Diencephalon (tissue), 1 donor: Measurements from ENCODE around the gene KCNS3. TPM values are rescaled to one million over a fixed set of nuclear protein-coding genes. Genes with fewer than 3 reads are reported as not detected.

Source experiments
- total RNA-seq: library from RNA; depleted of rRNA; stranded (reverse); fragments of >200 nt; gene quantifications from one replicate; pipeline ENCODE4 v1.2.3, GENCODE V29; 2014

KCNS3 gene, protein sequence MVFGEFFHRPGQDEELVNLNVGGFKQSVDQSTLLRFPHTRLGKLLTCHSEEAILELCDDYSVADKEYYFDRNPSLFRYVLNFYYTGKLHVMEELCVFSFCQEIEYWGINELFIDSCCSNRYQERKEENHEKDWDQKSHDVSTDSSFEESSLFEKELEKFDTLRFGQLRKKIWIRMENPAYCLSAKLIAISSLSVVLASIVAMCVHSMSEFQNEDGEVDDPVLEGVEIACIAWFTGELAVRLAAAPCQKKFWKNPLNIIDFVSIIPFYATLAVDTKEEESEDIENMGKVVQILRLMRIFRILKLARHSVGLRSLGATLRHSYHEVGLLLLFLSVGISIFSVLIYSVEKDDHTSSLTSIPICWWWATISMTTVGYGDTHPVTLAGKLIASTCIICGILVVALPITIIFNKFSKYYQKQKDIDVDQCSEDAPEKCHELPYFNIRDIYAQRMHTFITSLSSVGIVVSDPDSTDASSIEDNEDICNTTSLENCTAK
- 2.8 TPM for total RNA-seq

DNA sequence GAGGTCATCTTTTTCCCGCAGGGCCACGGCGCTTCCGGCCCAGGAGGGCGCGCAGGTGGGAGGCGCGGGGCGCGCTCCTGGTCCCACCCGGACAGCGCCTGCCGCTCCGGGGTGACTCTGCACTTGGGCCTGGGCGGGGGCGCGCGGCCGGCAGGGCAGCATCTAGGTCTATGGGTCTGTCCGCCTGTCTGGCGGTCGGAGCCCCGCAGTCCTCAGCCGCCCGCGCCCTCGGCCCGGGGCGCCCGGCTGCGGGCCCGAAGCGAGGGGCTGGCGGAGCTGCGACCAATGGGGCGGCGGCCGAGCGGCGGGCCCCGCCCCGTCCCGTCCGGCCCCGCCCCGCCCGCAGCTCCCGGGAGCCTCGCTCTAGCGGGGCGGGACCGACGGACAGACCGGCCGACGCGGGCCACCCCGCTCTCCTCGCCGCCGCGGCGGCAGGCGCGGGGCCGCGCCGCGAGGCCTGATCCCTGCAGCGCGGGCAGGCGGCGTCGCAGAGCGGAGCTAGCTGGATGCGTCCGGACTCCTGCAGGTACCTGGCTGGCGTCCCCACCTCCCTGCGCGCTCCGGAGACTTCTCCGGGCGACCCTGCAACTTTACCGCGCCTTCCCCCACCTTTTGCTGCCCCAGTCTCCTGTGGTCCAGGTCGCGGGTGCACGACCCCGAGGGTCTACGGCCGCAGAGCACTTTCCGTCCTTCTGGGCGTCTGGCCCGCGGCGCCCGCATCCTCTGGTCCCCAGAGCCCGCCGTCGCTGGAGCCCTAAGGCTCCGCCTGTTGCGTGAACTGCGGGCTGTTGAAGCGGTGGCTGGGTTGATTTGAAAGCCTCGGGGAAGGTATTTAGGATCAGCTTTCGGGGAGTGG lies at the start of gene KCNS3:
Gene KCNS3, plus strand, starts transcription at position 387 of the 856 bp plus-strand sequence. CDS start 52,342 bp downstream, outside the sequence.

Other genes starting within 250 kb of the KCNS3 start
- gene SMC6, start 124.9 kb upstream of the KCNS3 start, total RNA-seq = 32.8 TPM
- 9.0 TPM for gene GEN1, start 124.5 kb upstream of the KCNS3 start, total RNA-seq
- gene MSGN1, start 62.2 kb upstream of the KCNS3 start, total RNA-seq = not detected